GM10248 (cell line): ENCODE measurements around the gene GFRA1.
"Not testable (repeated sequence)": the region's sequence is repeated elsewhere in the genome, so short reads cannot be mapped to it uniquely, and the experiment has no call there.

Source experiments
- CTCF ChIA-PET: fragments of 300-600 bp; sonication (Branson Sonifier 250); formaldehyde crosslinking; extraction: SDS; loops from one replicate; lab custom pipeline; 2021; ENCODE audit warnings: antibody characterized with exemption; lab: Yijun Ruan, JAX
- POLR2A ChIA-PET: fragments of 350-650 bp; sonication (Branson Sonifier 250); formaldehyde crosslinking; extraction: SDS; loops from one replicate; lab custom pipeline; 2020; ENCODE audit warnings: antibody characterized with exemption; lab: Yijun Ruan, JAX
- DNase-seq: peaks from one replicate; pipeline ENCODE4 v3.0.0; 2012; ENCODE audit errors: extremely low spot score
- TF ChIP-seq, protein P1 (sequence below): IDR thresholded peaks from 2 replicates; pipeline ENCODE4 v1.5.1; 2012; ENCODE audit warnings: mild to moderate bottlenecking, low read depth; ENCODE audit errors: extremely low read depth, missing control alignments, control extremely low read depth

Gene GFRA1

DNA sequence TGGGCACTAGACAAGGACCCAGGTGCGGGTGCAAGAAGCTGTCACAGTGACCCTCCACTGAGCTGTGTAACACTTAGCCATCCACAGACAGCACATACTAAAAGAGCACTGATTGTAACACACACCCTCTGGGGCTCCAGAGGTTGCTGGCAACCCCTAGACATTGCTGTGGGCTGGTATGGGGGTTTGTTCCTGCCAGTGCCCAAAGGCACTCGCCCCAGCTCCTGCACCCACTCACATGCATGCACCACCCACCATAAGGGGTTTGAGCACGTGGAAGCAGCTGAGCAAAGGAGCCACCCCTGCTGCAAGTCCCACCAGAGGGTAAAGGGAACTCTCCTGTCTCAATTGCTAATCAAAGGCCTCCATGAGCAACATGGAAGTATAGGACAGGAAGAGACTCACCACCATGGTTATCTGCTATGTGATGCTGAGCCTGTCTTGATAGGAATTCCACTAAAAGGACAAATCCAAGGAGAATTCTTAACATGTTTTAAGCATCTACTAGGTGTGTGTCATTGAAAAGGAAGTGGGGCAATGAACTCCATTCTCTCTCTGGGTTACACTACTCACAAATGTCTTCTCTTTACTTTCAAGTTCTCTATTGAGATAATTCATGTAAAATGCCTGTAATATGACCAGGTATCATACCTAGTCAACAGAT is 103.1 kb downstream of the GFRA1 start:
- CTCF ChIA-PET: interaction anchor here (1.2 kb wide), 1 partner anchor 12 kb away, joined by 3 read pairs; no protein-coding TSS in a partner anchor
- no peak for DNase-seq
- TF ChIP-seq, protein P1, sequence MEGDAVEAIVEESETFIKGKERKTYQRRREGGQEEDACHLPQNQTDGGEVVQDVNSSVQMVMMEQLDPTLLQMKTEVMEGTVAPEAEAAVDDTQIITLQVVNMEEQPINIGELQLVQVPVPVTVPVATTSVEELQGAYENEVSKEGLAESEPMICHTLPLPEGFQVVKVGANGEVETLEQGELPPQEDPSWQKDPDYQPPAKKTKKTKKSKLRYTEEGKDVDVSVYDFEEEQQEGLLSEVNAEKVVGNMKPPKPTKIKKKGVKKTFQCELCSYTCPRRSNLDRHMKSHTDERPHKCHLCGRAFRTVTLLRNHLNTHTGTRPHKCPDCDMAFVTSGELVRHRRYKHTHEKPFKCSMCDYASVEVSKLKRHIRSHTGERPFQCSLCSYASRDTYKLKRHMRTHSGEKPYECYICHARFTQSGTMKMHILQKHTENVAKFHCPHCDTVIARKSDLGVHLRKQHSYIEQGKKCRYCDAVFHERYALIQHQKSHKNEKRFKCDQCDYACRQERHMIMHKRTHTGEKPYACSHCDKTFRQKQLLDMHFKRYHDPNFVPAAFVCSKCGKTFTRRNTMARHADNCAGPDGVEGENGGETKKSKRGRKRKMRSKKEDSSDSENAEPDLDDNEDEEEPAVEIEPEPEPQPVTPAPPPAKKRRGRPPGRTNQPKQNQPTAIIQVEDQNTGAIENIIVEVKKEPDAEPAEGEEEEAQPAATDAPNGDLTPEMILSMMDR: no peak
- POLR2A ChIA-PET: no interaction called here

DNA sequence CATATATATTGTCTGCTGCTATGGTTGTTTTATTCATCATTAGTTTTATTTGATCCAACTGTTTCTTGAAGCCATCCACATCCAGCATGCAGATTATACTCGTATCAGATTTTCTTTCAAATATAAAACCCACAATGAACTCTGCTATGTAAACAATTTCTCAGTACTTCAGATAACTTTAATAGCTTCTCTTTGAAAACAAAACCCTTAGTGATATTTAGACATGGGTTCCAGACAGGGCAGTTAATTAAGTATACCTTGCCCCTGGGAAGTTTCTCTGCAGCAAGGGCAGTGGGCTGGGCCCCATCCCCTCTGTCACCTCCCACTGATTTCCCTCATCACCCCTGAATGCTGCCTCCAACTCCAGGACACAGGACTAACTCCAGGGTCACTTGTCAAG is 104.3 kb downstream of the GFRA1 start:
- DNase-seq: no peak
- ChIA-PET CTCF (interaction anchor here (1.2 kb wide), 1 partner anchor 13 kb away, joined by 3 read pairs; no protein-coding TSS in a partner anchor), POLR2A (no interaction called here)
- TF ChIP-seq, protein P1: no peak

DNA sequence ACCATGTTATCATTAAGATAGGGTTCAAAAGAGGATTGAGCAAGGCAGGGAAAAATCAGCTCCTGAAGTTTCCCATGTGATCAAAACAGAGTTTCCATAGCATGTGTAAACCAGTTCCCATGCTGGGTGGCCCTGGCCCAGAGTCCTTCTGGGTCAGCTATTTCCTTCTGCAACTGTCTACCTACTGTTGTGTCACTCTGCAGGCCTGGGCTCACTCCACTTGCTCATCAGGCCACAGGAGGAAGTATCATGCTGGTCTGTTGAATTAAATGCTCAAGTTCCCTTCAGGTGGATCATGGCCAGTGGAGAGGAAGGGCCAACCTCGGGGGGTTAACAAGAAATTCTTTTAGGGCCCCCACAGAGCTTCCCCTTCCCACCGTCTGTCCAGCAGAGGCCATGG is 104.7 kb downstream of the GFRA1 start:
- ChIA-PET CTCF (no interaction called here), POLR2A (no interaction called here)
- TF ChIP-seq, protein P1: no peak
- DNase-seq: no peak

DNA sequence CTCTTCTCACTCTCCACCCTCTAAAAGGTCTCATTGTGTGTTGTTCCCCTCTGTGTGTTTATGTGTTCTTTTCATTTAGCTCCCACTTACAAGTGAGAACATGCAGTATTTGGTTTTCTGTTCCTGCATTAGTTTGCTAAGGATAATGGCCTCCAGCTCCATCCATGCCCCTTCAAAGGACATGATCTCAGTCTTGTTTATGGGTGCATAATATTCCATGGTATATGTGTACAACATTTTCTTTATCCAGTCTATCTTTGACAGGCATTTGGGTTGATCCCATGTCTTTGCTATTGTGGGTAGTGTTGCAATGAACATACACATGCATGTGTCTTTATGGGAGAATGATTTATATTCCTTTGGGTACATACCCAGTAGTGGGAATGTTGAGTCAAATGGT is 107.1 kb downstream of the GFRA1 start:
- CTCF ChIA-PET, POLR2A ChIA-PET, DNase-seq: not testable (repeated sequence)

DNA sequence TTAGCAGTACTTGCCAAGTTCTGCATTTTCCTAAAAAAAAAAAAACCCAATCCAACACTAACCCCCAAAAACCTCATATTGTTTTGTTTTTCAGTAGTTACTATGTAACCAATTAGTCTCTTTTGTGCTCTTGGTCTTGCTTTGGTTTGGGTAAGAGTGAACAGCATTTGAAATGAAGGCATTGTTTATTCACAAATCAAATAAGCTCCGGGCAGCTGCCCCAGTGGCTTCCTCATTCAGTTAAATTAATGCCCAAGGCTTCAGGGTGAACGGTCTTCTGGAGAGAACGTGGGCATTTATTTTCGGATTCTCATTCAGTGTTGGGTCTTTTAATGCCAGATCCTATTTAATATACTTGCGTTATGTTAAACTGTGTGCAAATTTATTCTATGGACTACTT is 108.7 kb downstream of the GFRA1 start:
- no peak for DNase-seq
- TF ChIP-seq, protein P1: no peak
- ChIA-PET CTCF (no interaction called here), POLR2A (no interaction called here)

DNA sequence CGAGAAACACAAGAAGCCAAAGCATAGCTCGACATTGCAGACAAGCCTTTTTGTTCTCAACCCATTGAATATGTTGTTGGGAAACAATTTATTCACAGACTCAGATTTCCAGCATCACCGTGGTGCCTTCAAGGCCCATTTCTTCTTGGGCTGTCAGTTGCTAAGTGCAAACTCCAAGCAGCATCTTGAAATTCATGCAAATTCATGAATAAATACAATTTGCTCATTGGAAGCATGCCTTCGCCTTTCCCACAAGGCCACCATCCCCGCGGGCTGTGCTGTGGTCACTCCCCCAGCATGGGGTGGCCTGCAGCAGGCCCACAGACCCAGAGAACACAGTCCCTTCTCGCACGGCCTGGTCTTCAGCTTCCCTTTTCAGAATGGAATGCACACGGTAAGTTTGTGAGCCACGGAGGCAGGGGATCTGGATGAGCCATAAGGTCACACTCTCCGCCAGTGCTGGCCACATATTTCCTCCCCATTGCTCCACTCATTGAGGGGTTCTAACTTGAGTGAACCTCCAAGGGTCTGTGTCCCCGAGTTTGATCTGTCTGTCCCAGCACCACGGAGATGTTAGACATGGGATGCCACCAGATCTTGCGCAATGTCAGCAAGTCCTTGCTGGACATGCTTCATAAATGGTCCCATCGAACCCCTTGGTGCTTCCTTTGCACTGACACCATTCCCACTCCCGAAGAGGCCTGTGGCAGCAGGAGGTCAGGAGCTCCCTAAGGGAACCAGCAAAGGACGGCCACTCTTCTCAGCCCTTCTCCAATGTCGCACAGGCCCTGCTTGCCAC is 109.5 kb downstream of the GFRA1 start:
- TF ChIP-seq, protein P1: no peak
- ChIA-PET CTCF (interaction anchor here (1.8 kb wide), 1 partner anchor 11 kb away, joined by 6 read pairs; no protein-coding TSS in a partner anchor), POLR2A (no interaction called here)
- DNase-seq: no peak

DNA sequence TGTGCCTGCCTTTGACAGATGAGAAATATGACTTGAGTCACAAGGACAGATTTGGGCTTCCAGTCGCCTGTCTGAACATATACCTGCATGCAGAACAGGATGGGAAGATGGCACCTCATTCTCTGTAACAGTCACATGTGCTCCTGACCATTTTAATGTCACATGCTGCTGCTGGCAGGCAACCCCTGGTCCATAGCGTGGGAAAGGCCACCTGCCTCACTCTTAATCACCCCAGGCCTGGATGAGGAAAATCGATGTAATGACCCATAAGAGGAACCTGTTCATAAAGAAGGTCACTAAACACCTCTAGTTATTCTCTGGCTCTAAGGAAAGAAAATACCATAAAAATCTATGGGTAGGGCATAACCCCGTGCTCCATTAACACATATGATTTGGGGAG is 110.2 kb downstream of the GFRA1 start:
- DNase-seq: no peak
- ChIA-PET POLR2A (no interaction called here), CTCF (interaction anchor here (1.8 kb wide), 1 partner anchor 12 kb away, joined by 6 read pairs; no protein-coding TSS in a partner anchor)
- TF ChIP-seq, protein P1: no peak
